GM12878 (cell line): ENCODE data around the gene TBC1D24. TPM values are rescaled to one million over a fixed set of nuclear protein-coding genes. Genes with fewer than 3 reads are reported as not detected.
"Not testable (repeated sequence)": the region's sequence is repeated elsewhere in the genome, so short reads cannot be mapped to it uniquely, and the experiment has no call there.

ENCODE experiments used
- ATAC-seq: fragments of 200-7000 bp; cut with Tn5 transposase; 3 replicates; pipeline ENCODE4 v1.9.1; 2020; ENCODE audit warnings: mild to moderate bottlenecking, moderate library complexity
- BruUV-seq: library from RNA; stranded (reverse); fragments of 400-500 nt; replicated peaks from 2 replicates; lab custom pipeline; 2021; lab: Mats Ljungman, UMichigan
- CTCF ChIA-PET: fragments of 300-600 bp; sonication (Branson Sonifier 250); formaldehyde crosslinking; extraction: SDS; loops from one replicate; lab custom pipeline; 2021; ENCODE audit warnings: inconsistent platforms; lab: Yijun Ruan, JAX
- POLR2A ChIA-PET: fragments of 350-600 bp; formaldehyde crosslinking; extraction: SDS; loops from one replicate; lab custom pipeline; 2021; ENCODE audit warnings: inconsistent platforms; lab: Charles Lee
- RAD21 ChIA-PET: fragments of 300-600 bp; sonication (Branson Sonifier 250); formaldehyde crosslinking; loops from one replicate; lab custom pipeline; 2023; ENCODE audit warnings: antibody characterized with exemption; ENCODE audit not compliant: unreplicated experiment; lab: Charles Lee
- SMC1A ChIA-PET: fragments of 300-600 bp; sonication (Branson Sonifier 250); formaldehyde crosslinking; loops from one replicate; lab custom pipeline; 2023; ENCODE audit not compliant: unreplicated experiment, uncharacterized antibody; lab: Charles Lee
- DNase-seq: peaks from one replicate; pipeline ENCODE4 v3.0.0-alpha.2; 2011; ENCODE audit warnings: low read depth, low spot score
- FAIRE-seq: peaks from 3 replicates; lab custom pipeline; 2011; peaks lifted over from hg19 to GRCh38; lab: Jason Lieb, UNC
- H2AFZ ChIP-seq: 2 replicates; pipeline ENCODE4 v1.6.0; 2011; ENCODE audit warnings: low read depth, low read length, control low read depth; ENCODE audit not compliant: control insufficient read depth
- H3K27ac ChIP-seq: 2 replicates; pipeline ENCODE4 v1.5.1; 2011; ENCODE audit warnings: control low read depth; ENCODE audit not compliant: control insufficient read depth, insufficient read depth
- H3K27me3 ChIP-seq, 2 experiments: replicated peaks in 1 of 2; 2 replicates each; pipeline versions ENCODE4 v1.6.0 to v1.6.1; 2011; ENCODE audit warnings: low read length in 1 of 2; ENCODE audit not compliant: control insufficient read depth in 2 of 2, insufficient read depth in 2 of 2
- H3K36me3 ChIP-seq, 2 experiments: 2 replicates each; pipeline ENCODE4 v1.5.1; 2011; ENCODE audit warnings: low read length in 1 of 2; ENCODE audit not compliant: control insufficient read depth in 2 of 2, insufficient read depth in 2 of 2
- H3K4me1 ChIP-seq: 2 replicates; pipeline ENCODE4 v1.6.1; 2011; ENCODE audit warnings: mild to moderate bottlenecking, low read length, moderate library complexity, mixed read lengths; ENCODE audit not compliant: control insufficient read depth, insufficient read depth
- H3K4me2 ChIP-seq: 2 replicates; pipeline ENCODE4 v1.6.0; 2011; ENCODE audit warnings: control low read depth; ENCODE audit not compliant: control insufficient read depth, insufficient read depth
- H3K4me3 ChIP-seq: fragments of 200-600 bp; sonication (generic); 2 replicates; pipeline ENCODE4 v1.5.1; 2016
- H3K79me2 ChIP-seq: 2 replicates; pipeline ENCODE4 v1.6.0; 2011; ENCODE audit warnings: low read length; ENCODE audit not compliant: control insufficient read depth, insufficient read depth
- H3K9ac ChIP-seq: 2 replicates; pipeline ENCODE4 v1.8.0; 2011; ENCODE audit warnings: low read length, control low read depth, mixed read lengths; ENCODE audit not compliant: control insufficient read depth, insufficient read depth
- H3K9me3 ChIP-seq: replicated peaks from 3 replicates; pipeline ENCODE4 v1.5.1; 2011; ENCODE audit warnings: mild to moderate bottlenecking, low read length; ENCODE audit not compliant: control insufficient read depth, insufficient read depth
- H4K20me1 ChIP-seq: 2 replicates; pipeline ENCODE4 v1.6.0; 2011; ENCODE audit not compliant: control insufficient read depth, insufficient read depth
- JUNB ChIP-seq: IDR thresholded peaks from 2 replicates; pipeline ENCODE4 v1.6.1; 2016; ENCODE audit warnings: antibody characterized with exemption, mild to moderate bottlenecking
- RAD21 ChIP-seq: IDR thresholded peaks from 2 replicates; pipeline ENCODE4 v1.6.1; 2011; ENCODE audit warnings: mild to moderate bottlenecking, low read depth, low read length, moderate library complexity; ENCODE audit not compliant: insufficient read depth
- SMC3 ChIP-seq: IDR thresholded peaks from 2 replicates; pipeline ENCODE4 v1.6.1; 2011; ENCODE audit warnings: low read length, improper control_type of control experiment, borderline replicate concordance
- SPI1 ChIP-seq: IDR thresholded peaks from 2 replicates; pipeline ENCODE4 v1.6.1; 2011; ENCODE audit warnings: low read depth, mild to moderate bottlenecking, low read length, moderate library complexity, borderline replicate concordance; ENCODE audit not compliant: insufficient read depth
- WGBS: methylation state at CpG from one replicate; pipeline ENCODE4 v1.1.6; 2016; ENCODE audit warnings: low lambda C conversion rate; ENCODE audit not compliant: insufficient replicate concordance, insufficient coverage; ENCODE audit errors: missing lambda C conversion rate; 5-methylcytosine and 5-hydroxymethylcytosine counted together
- in situ Hi-C: fragments of 300-500 bp; cut with MboI; formaldehyde crosslinking; loops from 9 replicates; pipeline ENCODE4 v1.14.3; 2018; ENCODE audit warnings: mixed read lengths
- intact Hi-C: fragments of 100-400 bp; cut with micrococcal nuclease; formaldehyde crosslinking; loops from one replicate; pipeline ENCODE4 v1.14.2; 2022; ENCODE audit not compliant: unreplicated experiment
- polyA plus RNA-seq, 11 experiments: library from polyadenylated mRNA; depleted of rRNA in 4 of 11; unstranded in 6 of 11; stranded (reverse) in 5 of 11; fragments of >200 nt; fragmentation: Nextera tagmentation in 4 of 11; fragmentation: Illumina TruSeq in 1 of 11; extraction: Ambion mirVana in 4 of 11; extraction: Trizol in 1 of 11; gene quantifications; 1 replicate in 1 of 11; 2 replicates in 10 of 11; pipeline versions ENCODE4 v1.2.1 to v1.2.3, GENCODE V29; 2011 to 2016; ENCODE audit warnings: inconsistent platforms in 2 of 11, missing spikeins in 2 of 11, low read depth in 1 of 11
- total RNA-seq, 4 experiments: library from RNA; depleted of rRNA in 3 of 4; stranded (reverse); fragments of >200 nt in 3 of 4; fragmentation: Illumina TruSeq in 1 of 4; extraction: Trizol in 1 of 4; gene quantifications; 2 replicates each; pipeline versions ENCODE4 v1.2.1 to v1.2.3, GENCODE V29; 2013 to 2021
- TF ChIP-seq, protein P1 (sequence below), 3 experiments: IDR thresholded peaks in 2 of 3; conservative IDR thresholded peaks in 1 of 3; 2 replicates each; pipeline ENCODE4 v1.5.1; 2011; ENCODE audit warnings: low read depth in 3 of 3, low read length in 3 of 3, mild to moderate bottlenecking in 3 of 3, control low read depth in 2 of 3, moderate library complexity in 2 of 3, inconsistent platforms in 1 of 3, mixed read lengths in 1 of 3; ENCODE audit not compliant: control insufficient read depth in 2 of 3, insufficient read depth in 1 of 3; ENCODE audit errors: extremely low read depth in 1 of 3

The TBC1D24 gene
- total and polyA plus RNA-seq, 10 of the 15 experiments (the other 5 are each of a cell fraction or from before 2014, with no cell fraction given) = 1.1 to 9.6 (median 4.5) TPM

DNA sequence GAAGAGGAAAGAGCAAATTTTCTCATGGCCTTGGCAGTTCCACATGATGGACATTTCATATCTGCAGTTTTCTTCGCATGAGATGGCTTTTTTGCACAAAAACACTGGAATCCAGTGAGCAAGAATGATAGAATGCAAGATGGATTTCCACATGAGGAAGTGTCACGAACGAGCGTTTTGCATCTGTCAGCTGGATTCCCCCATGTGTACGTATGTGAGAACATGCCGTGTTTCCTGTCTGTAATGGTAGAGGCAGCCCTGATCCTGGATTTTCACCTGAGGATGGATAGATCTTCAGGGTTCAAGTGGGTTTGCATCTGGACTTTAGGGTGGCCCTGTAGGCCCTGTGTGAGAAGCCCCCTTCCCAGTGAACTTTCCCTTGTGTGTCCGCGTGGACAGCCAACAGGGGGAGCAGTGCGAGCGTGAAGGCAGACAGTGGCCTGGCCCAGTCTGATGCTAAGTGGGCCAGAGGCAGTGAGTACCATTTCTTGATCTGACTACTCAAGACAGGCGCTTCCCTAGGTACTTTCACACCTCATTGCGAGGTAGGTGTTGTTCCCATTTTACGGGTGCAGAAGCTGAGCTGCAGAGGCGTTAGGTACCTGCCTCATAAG, 65.0 kb downstream of the TBC1D24 start:
- H3K9me3 ChIP-seq, H4K20me1 ChIP-seq, BruUV-seq, H2AFZ ChIP-seq, H3K27ac ChIP-seq, RAD21 ChIA-PET, POLR2A ChIA-PET, DNase-seq, H3K36me3 ChIP-seq, SMC1A ChIA-PET, H3K4me1 ChIP-seq, H3K27me3 ChIP-seq: not testable (repeated sequence)
- intact Hi-C loops (loop anchor here (10.0 kb wide), 1 partner anchor 145 kb away; the partner anchor contains the start of gene KCTD5), in situ Hi-C loops (loop anchor here (5.0 kb wide), 1 partner anchor 57 kb away; no protein-coding TSS in a partner anchor)
- peaks cover 23% of the 10 kb centered on the region for H3K79me2 ChIP-seq
- ATAC-seq (peak; percentile 73), FAIRE-seq (peak; percentile 95)
- 13% methylated on average over 14 of the region's 14 CpGs for WGBS
- H3K4me2 ChIP-seq = peak overlapping the region; percentile 83; the same call in 1 of the 2 replicates
- H3K9ac ChIP-seq = peak overlapping the region; percentile 15; the same call in 1 of the 2 replicates
- CTCF ChIA-PET = interaction anchor here (1.0 kb wide), 1 partner anchor 156 kb away, joined by 4 read pairs; no protein-coding TSS in a partner anchor
- TF ChIP-seq RAD21 (peak; percentile 42), SMC3 (peak; percentile 24; the same call in 1 of the 2 replicates), SPI1 (0 out of 2 replicates have a peak, but pooled peaks have one; percentile 4), JUNB (peak; percentile 25; the same call in 1 of the 2 replicates)
- TF ChIP-seq, protein P1, sequence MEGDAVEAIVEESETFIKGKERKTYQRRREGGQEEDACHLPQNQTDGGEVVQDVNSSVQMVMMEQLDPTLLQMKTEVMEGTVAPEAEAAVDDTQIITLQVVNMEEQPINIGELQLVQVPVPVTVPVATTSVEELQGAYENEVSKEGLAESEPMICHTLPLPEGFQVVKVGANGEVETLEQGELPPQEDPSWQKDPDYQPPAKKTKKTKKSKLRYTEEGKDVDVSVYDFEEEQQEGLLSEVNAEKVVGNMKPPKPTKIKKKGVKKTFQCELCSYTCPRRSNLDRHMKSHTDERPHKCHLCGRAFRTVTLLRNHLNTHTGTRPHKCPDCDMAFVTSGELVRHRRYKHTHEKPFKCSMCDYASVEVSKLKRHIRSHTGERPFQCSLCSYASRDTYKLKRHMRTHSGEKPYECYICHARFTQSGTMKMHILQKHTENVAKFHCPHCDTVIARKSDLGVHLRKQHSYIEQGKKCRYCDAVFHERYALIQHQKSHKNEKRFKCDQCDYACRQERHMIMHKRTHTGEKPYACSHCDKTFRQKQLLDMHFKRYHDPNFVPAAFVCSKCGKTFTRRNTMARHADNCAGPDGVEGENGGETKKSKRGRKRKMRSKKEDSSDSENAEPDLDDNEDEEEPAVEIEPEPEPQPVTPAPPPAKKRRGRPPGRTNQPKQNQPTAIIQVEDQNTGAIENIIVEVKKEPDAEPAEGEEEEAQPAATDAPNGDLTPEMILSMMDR (IDR thresholded peaks at IDR 0.05 in 2 of 3, conservative IDR thresholded peaks at IDR 0.05 in 1 of 3; ENCODE audit: control insufficient read depth in 2 of 3, extremely low read depth in 1 of 3, insufficient read depth in 1 of 3, low read depth in 3 of 3, low read length in 3 of 3) = peak; percentile 37 to 54 (median 44)
- H3K4me3 ChIP-seq = peak overlapping the region; percentile 65; the same call in 1 of the 2 replicates
